8988T (cell line): Measurements from ENCODE around the gene ABLIM2.
"Not testable (repeated sequence)": the region's sequence is repeated elsewhere in the genome, so short reads cannot be mapped to it uniquely, and the experiment has no call there.

ENCODE experiments used
- DNase-seq: peaks from one replicate; pipeline ENCODE4 v3.0.0; 2011

ABLIM2 gene

GRCh38 chr4:7947927-7948326, 210.7 kb downstream of the ABLIM2 start:
- DNase-seq, result no peak

- DNase-seq, result no peak
Observed at GRCh38 chr4:7945709-7946380, 212.8 kb downstream of the ABLIM2 start.

GRCh38 chr4:7944599-7945220, 213.9 kb downstream of the ABLIM2 start:
- no peak for DNase-seq

GRCh38 chr4:7943688-7944087, 214.9 kb downstream of the ABLIM2 start:
- not testable (repeated sequence) for DNase-seq

- DNase-seq, result no peak
Observed at GRCh38 chr4:7943211-7943610, 215.4 kb downstream of the ABLIM2 start.

GRCh38 chr4:7941965-7942496, 216.6 kb downstream of the ABLIM2 start:
- DNase-seq, result no peak

GRCh38 chr4:7941111-7941964, 217.3 kb downstream of the ABLIM2 start:
- no peak for DNase-seq

GRCh38 chr4:7939377-7940108, 219.1 kb downstream of the ABLIM2 start, which contains the start of gene AFAP1:
TSS of gene AFAP1 (minus strand) at chr4:7939861. CDS start at chr4:7872078, 67,783 bp downstream.
- peak; percentile 96 for DNase-seq

GRCh38 chr4:7938609-7939376, 219.8 kb downstream of the ABLIM2 start:
- peak; percentile 64 for DNase-seq

GRCh38 chr4:7938266-7938608, 220.4 kb downstream of the ABLIM2 start:
- no peak for DNase-seq

GRCh38 chr4:7937006-7937405, 221.6 kb downstream of the ABLIM2 start:
- DNase-seq, result no peak

- DNase-seq, result no peak
Observed at GRCh38 chr4:7933651-7934510, 224.7 kb downstream of the ABLIM2 start.

- DNase-seq, result no peak
Observed at GRCh38 chr4:7932287-7932686, 226.3 kb downstream of the ABLIM2 start.

GRCh38 chr4:7929118-7929951, 229.3 kb downstream of the ABLIM2 start:
- peak; percentile 35 for DNase-seq

GRCh38 chr4:7928711-7929110, 229.9 kb downstream of the ABLIM2 start:
- no peak for DNase-seq

- no peak for DNase-seq
Observed at GRCh38 chr4:7926822-7927221, 231.8 kb downstream of the ABLIM2 start.

- DNase-seq, result no peak
Observed at GRCh38 chr4:7924570-7924969, 234.0 kb downstream of the ABLIM2 start.

- DNase-seq, result no peak
Observed at GRCh38 chr4:7924163-7924562, 234.4 kb downstream of the ABLIM2 start.

- DNase-seq, result no peak
Observed at GRCh38 chr4:7922466-7922865, 236.1 kb downstream of the ABLIM2 start.

GRCh38 chr4:7918981-7919380, 239.6 kb downstream of the ABLIM2 start:
- no peak for DNase-seq
